Spleen (tissue), 11 donors: ENCODE data around the gene EPAS1. TPM values are rescaled to one million over a fixed set of nuclear protein-coding genes. Genes with fewer than 3 reads are reported as not detected.

Experiments
- DNase-seq: peaks from one replicate; pipeline ENCODE4 v3.0.0-alpha.2; 2020
- H3K27ac ChIP-seq, 8 donors: fragments of 200-600 bp; sonication (generic) in 7 of 8; 1 replicate in 4 of 8; 2 replicates in 4 of 8; pipeline versions ENCODE4 v1.5.0 to v1.8.0; 2016 to 2021; ENCODE audit warnings: inconsistent platforms in 4 of 8, mild to moderate bottlenecking in 4 of 8, moderate library complexity in 1 of 8
- H3K27me3 ChIP-seq, 7 donors: fragments of 200-600 bp; sonication (generic) in 6 of 7; replicated peaks in 1 of 7; 1 replicate in 4 of 7; 2 replicates in 3 of 7; pipeline versions ENCODE4 v1.5.0 to v1.8.0; 2016 to 2021; ENCODE audit warnings: inconsistent platforms in 3 of 7, mild to moderate bottlenecking in 1 of 7
- H3K36me3 ChIP-seq, 6 donors: fragments of 200-600 bp; sonication (generic) in 5 of 6; 1 replicate in 4 of 6; 2 replicates in 2 of 6; pipeline versions ENCODE4 v1.5.0 to v1.8.0; 2016 to 2021; ENCODE audit warnings: inconsistent platforms in 2 of 6
- H3K4me1 ChIP-seq, 6 donors: fragments of 200-600 bp; sonication (generic) in 5 of 6; 1 replicate in 3 of 6; 2 replicates in 3 of 6; pipeline versions ENCODE4 v1.5.0 to v1.8.0; 2016 to 2021; ENCODE audit warnings: inconsistent platforms in 3 of 6
- H3K4me3 ChIP-seq, 8 donors: fragments of 200-600 bp; sonication (generic) in 7 of 8; 1 replicate in 4 of 8; 2 replicates in 4 of 8; pipeline versions ENCODE4 v1.5.0 to v1.8.0; 2016 to 2021; ENCODE audit warnings: inconsistent platforms in 4 of 8, mild to moderate bottlenecking in 4 of 8, moderate library complexity in 2 of 8
- H3K9me3 ChIP-seq, 8 donors: fragments of 200-600 bp; sonication (generic) in 7 of 8; 1 replicate in 4 of 8; 2 replicates in 4 of 8; pipeline versions ENCODE4 v1.5.0 to v1.8.0; 2016 to 2021; ENCODE audit warnings: inconsistent platforms in 4 of 8
- CTCF ChIP-seq, 11 experiments: fragments of 200-600 bp in 7 of 11; fragments of 450-650 bp in 4 of 11; sonication (generic) in 4 of 11; IDR thresholded peaks in 8 of 11; conservative IDR thresholded peaks in 3 of 11; 1 replicate in 7 of 11; 2 replicates in 4 of 11; pipeline versions ENCODE4 v1.4.0 to v1.8.0; 2016 to 2021; ENCODE audit warnings: antibody characterized with exemption in 11 of 11, inconsistent platforms in 4 of 11, mild to moderate bottlenecking in 1 of 11
- POLR2A ChIP-seq, 3 donors: fragments of 450-650 bp; IDR thresholded peaks; one replicate each; pipeline ENCODE4 v1.5.1; 2017; ENCODE audit warnings: antibody characterized with exemption in 3 of 3, mild to moderate bottlenecking in 1 of 3
- POLR2AphosphoS5 ChIP-seq, 3 donors: sonication (generic); formaldehyde crosslinking; IDR thresholded peaks; one replicate each; pipeline ENCODE4 v1.5.1; 2017; ENCODE audit warnings: antibody characterized with exemption in 3 of 3
- WGBS, 5 donors: extraction: QIAGEN DNeasy Blood & Tissue Kit in 3 of 5; methylation state at CpG; one replicate each; pipeline versions ENCODE4 v1.1.5 to v1.1.7; 2013 to 2018; 5-methylcytosine and 5-hydroxymethylcytosine counted together
- intact Hi-C: fragments of 100-400 bp; cut with DNase I; formaldehyde crosslinking; loops from one replicate; pipeline ENCODE4 v1.15.0; 2023; ENCODE audit warnings: low total_unique reads
- polyA plus RNA-seq, 3 donors: library from polyadenylated mRNA; stranded (reverse); fragments of 200-250 nt; gene quantifications; one replicate each; pipeline ENCODE4 v1.2.1, GENCODE V29; 2013
- total RNA-seq, 7 donors: library from RNA; depleted of rRNA in 3 of 7; stranded (reverse); fragments of >200 nt in 3 of 7; fragmentation: NEBNext Ultra II Directional in 4 of 7; extraction: Animal tissue kit (Norgen Biotek cat#: 25700) in 4 of 7; gene quantifications; one replicate each; pipeline versions ENCODE4 v1.1.0 to v1.2.1, GENCODE V29; 2016 to 2021
- donor health status: healthy with polysubstance abuse.
- donor health status: DM: no; HTN: no; CAD: no; lungs with moderate emphysema.
- donor health status: DM: no; HTN: no; CAD: no.
- donor health status: Bipolar disorder and iron deficiency.
- donor health status: healthy.
- donor health status: DM: no; HTN: no; CAD: no.
- donor health status: DM: yes; HTN: yes; CAD: no.

Gene EPAS1
- total and polyA plus RNA-seq, 10 donors: 30.5 to 330 (median 213) TPM

GRCh38 chr2:46323730-46324129 lies 26.5 kb downstream of the EPAS1 start:
- WGBS, 5 donors: 87 to 99% (median 93%) methylated on average over 4 of the region's 4 CpGs
- H3K27me3 ChIP-seq: no peaks in the 10 kb centered on the region
- H3K27ac ChIP-seq: no peak overlapping the region
- H3K4me3 ChIP-seq: no peak overlapping the region
- intact Hi-C loops: no loop called here
- no peak for DNase-seq
- TF ChIP-seq POLR2A (IDR thresholded peaks at IDR 0.05) (no peak), POLR2AphosphoS5 (IDR thresholded peaks at IDR 0.05) (no peak), CTCF (IDR thresholded peaks at IDR 0.05 in 8 of 11, conservative IDR thresholded peaks at IDR 0.05 in 3 of 11) (no peak)
- H3K36me3 ChIP-seq: no peaks in the 10 kb centered on the region
- H3K9me3 ChIP-seq: no peaks in the 10 kb centered on the region
- peaks cover 7 to 58% (median 24%) of the 10 kb centered on the region in 6 donors for H3K4me1 ChIP-seq

- WGBS, 5 donors: 82 to 90% (median 87%) methylated on average over 6 of the region's 6 CpGs
- Histone ChIP-seq H3K36me3 (no peaks in the 10 kb centered on the region), H3K27ac (peak overlapping the region in 1 of 8 donors; percentile 3), H3K4me1 (peaks cover 9 to 59% (median 27%) of the 10 kb centered on the region in 6 donors), H3K9me3 (no peaks in the 10 kb centered on the region), H3K4me3 (no peak overlapping the region), H3K27me3 (no peaks in the 10 kb centered on the region)
- no peak for DNase-seq
- intact Hi-C loops: no loop called here
- TF ChIP-seq CTCF (IDR thresholded peaks at IDR 0.05 in 8 of 11, conservative IDR thresholded peaks at IDR 0.05 in 3 of 11) (no peak), POLR2AphosphoS5 (IDR thresholded peaks at IDR 0.05) (no peak), POLR2A (IDR thresholded peaks at IDR 0.05) (no peak)
Measured at GRCh38 chr2:46325182-46325928, 28.1 kb downstream of the EPAS1 start.

- Histone ChIP-seq H3K27me3 (no peaks in the 10 kb centered on the region), H3K27ac (no peak overlapping the region), H3K9me3 (no peaks in the 10 kb centered on the region), H3K4me1 (peaks cover 8 to 65% (median 28%) of the 10 kb centered on the region in 6 donors), H3K36me3 (no peaks in the 10 kb centered on the region), H3K4me3 (no peak overlapping the region)
- 68 to 79% (median 75%) methylated on average over 8 of the region's 8 CpGs for WGBS, 5 donors
- TF ChIP-seq CTCF (IDR thresholded peaks at IDR 0.05 in 8 of 11, conservative IDR thresholded peaks at IDR 0.05 in 3 of 11) (no peak), POLR2AphosphoS5 (IDR thresholded peaks at IDR 0.05) (no peak), POLR2A (IDR thresholded peaks at IDR 0.05) (no peak)
- DNase-seq: no peak
- intact Hi-C loops: no loop called here
Measured at GRCh38 chr2:46326231-46326980, 29.2 kb downstream of the EPAS1 start.

- Histone ChIP-seq H3K27me3 (no peaks in the 10 kb centered on the region), H3K27ac (peak overlapping the region in 3 of 8 donors; percentile 4 to 16 (median 6)), H3K4me1 (peaks cover 8 to 75% (median 28%) of the 10 kb centered on the region in 6 donors), H3K36me3 (no peaks in the 10 kb centered on the region), H3K9me3 (no peaks in the 10 kb centered on the region), H3K4me3 (no peak overlapping the region)
- 86 to 97% (median 93%) methylated on average over 4 of the region's 4 CpGs for WGBS, 5 donors
- intact Hi-C loops: no loop called here
- DNase-seq: no peak
- TF ChIP-seq POLR2AphosphoS5 (IDR thresholded peaks at IDR 0.05) (no peak), POLR2A (IDR thresholded peaks at IDR 0.05) (no peak), CTCF (IDR thresholded peaks at IDR 0.05 in 8 of 11, conservative IDR thresholded peaks at IDR 0.05 in 3 of 11) (no peak)
Measured at GRCh38 chr2:46327627-46328026, 30.4 kb downstream of the EPAS1 start.
